HG03378 (cell line): ENCODE measurements around the gene CACNA2D3.

Experiments
- ATAC-seq: cut with Tn5 transposase; IDR thresholded peaks from one replicate; pipeline ENCODE4 v1.9.1; 2021; ENCODE audit warnings: mild to moderate bottlenecking, moderate library complexity; ENCODE audit not compliant: unreplicated experiment

Gene CACNA2D3

GRCh38 chr3:54772051-54772450 lies 649.7 kb downstream of the CACNA2D3 start:
- ATAC-seq, result no peak

- ATAC-seq, result no peak
Measured at GRCh38 chr3:54772746-54773145, 650.4 kb downstream of the CACNA2D3 start.

- no peak for ATAC-seq
Measured at GRCh38 chr3:54773271-54773670, 650.9 kb downstream of the CACNA2D3 start.

- no peak for ATAC-seq
Measured at GRCh38 chr3:54776601-54777000, 654.2 kb downstream of the CACNA2D3 start.

GRCh38 chr3:54777141-54777540 lies 654.8 kb downstream of the CACNA2D3 start:
- ATAC-seq, result no peak

GRCh38 chr3:54780336-54780735 lies 658.0 kb downstream of the CACNA2D3 start:
- no peak for ATAC-seq

GRCh38 chr3:54781728-54782127 lies 659.4 kb downstream of the CACNA2D3 start:
- ATAC-seq, result no peak

- no peak for ATAC-seq
Measured at GRCh38 chr3:54783611-54784010, 661.3 kb downstream of the CACNA2D3 start.

GRCh38 chr3:54784021-54784420 lies 661.7 kb downstream of the CACNA2D3 start:
- ATAC-seq, result no peak

GRCh38 chr3:54785976-54786375 lies 663.6 kb downstream of the CACNA2D3 start:
- ATAC-seq, result no peak

- no peak for ATAC-seq
Measured at GRCh38 chr3:54790051-54790450, 667.7 kb downstream of the CACNA2D3 start.

- ATAC-seq, result no peak
Measured at GRCh38 chr3:54791501-54792156, 669.3 kb downstream of the CACNA2D3 start.

- no peak for ATAC-seq
Measured at GRCh38 chr3:54792584-54792983, 670.2 kb downstream of the CACNA2D3 start.

GRCh38 chr3:54793171-54793570 lies 670.8 kb downstream of the CACNA2D3 start:
- no peak for ATAC-seq

GRCh38 chr3:54797111-54797510 lies 674.8 kb downstream of the CACNA2D3 start:
- ATAC-seq, result no peak

- no peak for ATAC-seq
Measured at GRCh38 chr3:54800478-54800877, 678.1 kb downstream of the CACNA2D3 start.

- no peak for ATAC-seq
Measured at GRCh38 chr3:54801977-54802376, 679.6 kb downstream of the CACNA2D3 start.

GRCh38 chr3:54810401-54810800 lies 688.0 kb downstream of the CACNA2D3 start:
- no peak for ATAC-seq

GRCh38 chr3:54814224-54814623 lies 691.9 kb downstream of the CACNA2D3 start:
- ATAC-seq, result no peak

- no peak for ATAC-seq
Measured at GRCh38 chr3:54817628-54818027, 695.3 kb downstream of the CACNA2D3 start.

GRCh38 chr3:54818486-54818885 lies 696.1 kb downstream of the CACNA2D3 start:
- ATAC-seq, result no peak

- ATAC-seq, result no peak
Measured at GRCh38 chr3:54818942-54819341, 696.6 kb downstream of the CACNA2D3 start.

GRCh38 chr3:54819946-54820345 lies 697.6 kb downstream of the CACNA2D3 start:
- ATAC-seq, result no peak
